ENCODE data around the gene ZNF304. TPM values are rescaled to one million over a fixed set of nuclear protein-coding genes. Genes with fewer than 3 reads are reported as not detected.

ZNF304 gene
- total and polyA plus RNA-seq, 2 of the 13 experiments (the other 11 are each of a cell fraction or from before 2014, with no cell fraction given), result 3.4 to 8.0 TPM

DNA sequence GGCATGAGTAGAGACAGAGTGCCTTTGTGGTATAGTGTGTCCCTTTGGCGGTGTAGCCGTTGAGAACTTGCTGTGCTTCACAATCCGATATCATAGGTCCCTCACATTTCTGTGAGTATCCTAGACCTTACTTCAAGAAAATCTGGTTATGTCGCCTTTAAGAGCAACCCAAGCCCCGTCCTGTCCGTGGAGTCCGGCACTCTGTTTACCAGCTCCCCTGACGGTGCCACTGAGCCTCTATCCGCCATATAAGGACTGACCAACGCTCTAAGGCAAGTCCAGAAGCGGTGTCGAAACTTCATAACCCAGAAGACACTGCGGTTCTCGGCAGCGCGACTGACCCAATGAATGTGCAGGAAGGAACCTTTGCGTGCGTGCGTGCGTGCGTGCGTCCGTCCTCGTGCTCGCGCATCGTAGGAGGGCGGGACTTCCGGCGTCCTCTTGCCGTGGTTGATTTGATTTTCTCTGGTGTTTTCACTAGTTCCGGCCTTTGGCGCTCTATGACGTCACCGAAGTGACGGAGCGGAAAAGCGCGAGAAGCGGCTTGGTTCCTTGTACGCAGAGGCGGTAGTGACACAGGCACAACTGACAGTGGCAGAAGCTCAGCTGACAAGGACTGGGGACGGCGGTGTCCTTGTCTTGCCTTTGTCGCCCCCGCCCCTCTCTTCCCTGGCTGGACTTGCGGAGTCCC lies 12.1 kb downstream of the ZNF304 start, which contains the start of the genes TRAPPC2B and ZNF547 (continued):
- TF ChIP-seq ISL2 (CRISPR knock-in tag; IDR thresholded peaks at IDR 0.05) (no peak; the same call in none of the 2 replicates), PRMT3 (CRISPR knock-in tag; IDR thresholded peaks at IDR 0.05; ENCODE audit: borderline replicate concordance, low read depth) (no peak), ZNF570 (CRISPR knock-in tag; IDR thresholded peaks at IDR 0.05; ENCODE audit: borderline replicate concordance) (no peak), ZSCAN25 (CRISPR knock-in tag; IDR thresholded peaks at IDR 0.05) (peak; percentile 58; the same call in 1 of the 2 replicates), ZFP82 (CRISPR knock-in tag; IDR thresholded peaks at IDR 0.05; ENCODE audit: borderline replicate concordance) (no peak), MED13 (CRISPR knock-in tag; IDR thresholded peaks at IDR 0.05) (no peak), ZNF644 (CRISPR knock-in tag; IDR thresholded peaks at IDR 0.05; ENCODE audit: low read depth) (peak; percentile 30; the same call in 1 of the 2 replicates), ZNF550 (CRISPR knock-in tag; IDR thresholded peaks at IDR 0.05; ENCODE audit: borderline replicate concordance) (no peak), ZSCAN22 (CRISPR knock-in tag; IDR thresholded peaks at IDR 0.05) (no peak), FOXC1 (CRISPR knock-in tag; IDR thresholded peaks at IDR 0.05; ENCODE audit: borderline replicate concordance) (peak; percentile 53; the same call in 1 of the 2 replicates), ZNF263 (CRISPR knock-in tag; IDR thresholded peaks at IDR 0.05) (no peak), KMT2B (CRISPR knock-in tag; IDR thresholded peaks at IDR 0.05) (peak; percentile 85), SKI (IDR thresholded peaks at IDR 0.05; ENCODE audit: partially characterized antibody) (no peak), SIN3B (IDR thresholded peaks at IDR 0.05; ENCODE audit: low read length) (no peak), CREB1 (IDR thresholded peaks at IDR 0.05) (peak; percentile 100), CREB1 (CRISPR knock-in tag; IDR thresholded peaks at IDR 0.05) (peak; percentile 98), FOSL1 (CRISPR knock-in tag; IDR thresholded peaks at IDR 0.05; ENCODE audit: borderline replicate concordance) (no peak)
- TF ChIP-seq, protein P1, sequence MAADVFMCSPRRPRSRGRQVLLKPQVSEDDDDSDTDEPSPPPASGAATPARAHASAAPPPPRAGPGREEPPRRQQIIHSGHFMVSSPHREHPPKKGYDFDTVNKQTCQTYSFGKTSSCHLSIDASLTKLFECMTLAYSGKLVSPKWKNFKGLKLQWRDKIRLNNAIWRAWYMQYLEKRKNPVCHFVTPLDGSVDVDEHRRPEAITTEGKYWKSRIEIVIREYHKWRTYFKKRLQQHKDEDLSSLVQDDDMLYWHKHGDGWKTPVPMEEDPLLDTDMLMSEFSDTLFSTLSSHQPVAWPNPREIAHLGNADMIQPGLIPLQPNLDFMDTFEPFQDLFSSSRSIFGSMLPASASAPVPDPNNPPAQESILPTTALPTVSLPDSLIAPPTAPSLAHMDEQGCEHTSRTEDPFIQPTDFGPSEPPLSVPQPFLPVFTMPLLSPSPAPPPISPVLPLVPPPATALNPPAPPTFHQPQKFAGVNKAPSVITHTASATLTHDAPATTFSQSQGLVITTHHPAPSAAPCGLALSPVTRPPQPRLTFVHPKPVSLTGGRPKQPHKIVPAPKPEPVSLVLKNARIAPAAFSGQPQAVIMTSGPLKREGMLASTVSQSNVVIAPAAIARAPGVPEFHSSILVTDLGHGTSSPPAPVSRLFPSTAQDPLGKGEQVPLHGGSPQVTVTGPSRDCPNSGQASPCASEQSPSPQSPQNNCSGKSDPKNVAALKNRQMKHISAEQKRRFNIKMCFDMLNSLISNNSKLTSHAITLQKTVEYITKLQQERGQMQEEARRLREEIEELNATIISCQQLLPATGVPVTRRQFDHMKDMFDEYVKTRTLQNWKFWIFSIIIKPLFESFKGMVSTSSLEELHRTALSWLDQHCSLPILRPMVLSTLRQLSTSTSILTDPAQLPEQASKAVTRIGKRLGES (CRISPR knock-in tag; IDR thresholded peaks at IDR 0.05; ENCODE audit: borderline replicate concordance), result no peak
- TF ChIP-seq, protein P2, sequence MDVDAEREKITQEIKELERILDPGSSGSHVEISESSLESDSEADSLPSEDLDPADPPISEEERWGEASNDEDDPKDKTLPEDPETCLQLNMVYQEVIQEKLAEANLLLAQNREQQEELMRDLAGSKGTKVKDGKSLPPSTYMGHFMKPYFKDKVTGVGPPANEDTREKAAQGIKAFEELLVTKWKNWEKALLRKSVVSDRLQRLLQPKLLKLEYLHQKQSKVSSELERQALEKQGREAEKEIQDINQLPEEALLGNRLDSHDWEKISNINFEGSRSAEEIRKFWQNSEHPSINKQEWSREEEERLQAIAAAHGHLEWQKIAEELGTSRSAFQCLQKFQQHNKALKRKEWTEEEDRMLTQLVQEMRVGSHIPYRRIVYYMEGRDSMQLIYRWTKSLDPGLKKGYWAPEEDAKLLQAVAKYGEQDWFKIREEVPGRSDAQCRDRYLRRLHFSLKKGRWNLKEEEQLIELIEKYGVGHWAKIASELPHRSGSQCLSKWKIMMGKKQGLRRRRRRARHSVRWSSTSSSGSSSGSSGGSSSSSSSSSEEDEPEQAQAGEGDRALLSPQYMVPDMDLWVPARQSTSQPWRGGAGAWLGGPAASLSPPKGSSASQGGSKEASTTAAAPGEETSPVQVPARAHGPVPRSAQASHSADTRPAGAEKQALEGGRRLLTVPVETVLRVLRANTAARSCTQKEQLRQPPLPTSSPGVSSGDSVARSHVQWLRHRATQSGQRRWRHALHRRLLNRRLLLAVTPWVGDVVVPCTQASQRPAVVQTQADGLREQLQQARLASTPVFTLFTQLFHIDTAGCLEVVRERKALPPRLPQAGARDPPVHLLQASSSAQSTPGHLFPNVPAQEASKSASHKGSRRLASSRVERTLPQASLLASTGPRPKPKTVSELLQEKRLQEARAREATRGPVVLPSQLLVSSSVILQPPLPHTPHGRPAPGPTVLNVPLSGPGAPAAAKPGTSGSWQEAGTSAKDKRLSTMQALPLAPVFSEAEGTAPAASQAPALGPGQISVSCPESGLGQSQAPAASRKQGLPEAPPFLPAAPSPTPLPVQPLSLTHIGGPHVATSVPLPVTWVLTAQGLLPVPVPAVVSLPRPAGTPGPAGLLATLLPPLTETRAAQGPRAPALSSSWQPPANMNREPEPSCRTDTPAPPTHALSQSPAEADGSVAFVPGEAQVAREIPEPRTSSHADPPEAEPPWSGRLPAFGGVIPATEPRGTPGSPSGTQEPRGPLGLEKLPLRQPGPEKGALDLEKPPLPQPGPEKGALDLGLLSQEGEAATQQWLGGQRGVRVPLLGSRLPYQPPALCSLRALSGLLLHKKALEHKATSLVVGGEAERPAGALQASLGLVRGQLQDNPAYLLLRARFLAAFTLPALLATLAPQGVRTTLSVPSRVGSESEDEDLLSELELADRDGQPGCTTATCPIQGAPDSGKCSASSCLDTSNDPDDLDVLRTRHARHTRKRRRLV (CRISPR knock-in tag; IDR thresholded peaks at IDR 0.05), result no peak
- TF ChIP-seq, protein P3, sequence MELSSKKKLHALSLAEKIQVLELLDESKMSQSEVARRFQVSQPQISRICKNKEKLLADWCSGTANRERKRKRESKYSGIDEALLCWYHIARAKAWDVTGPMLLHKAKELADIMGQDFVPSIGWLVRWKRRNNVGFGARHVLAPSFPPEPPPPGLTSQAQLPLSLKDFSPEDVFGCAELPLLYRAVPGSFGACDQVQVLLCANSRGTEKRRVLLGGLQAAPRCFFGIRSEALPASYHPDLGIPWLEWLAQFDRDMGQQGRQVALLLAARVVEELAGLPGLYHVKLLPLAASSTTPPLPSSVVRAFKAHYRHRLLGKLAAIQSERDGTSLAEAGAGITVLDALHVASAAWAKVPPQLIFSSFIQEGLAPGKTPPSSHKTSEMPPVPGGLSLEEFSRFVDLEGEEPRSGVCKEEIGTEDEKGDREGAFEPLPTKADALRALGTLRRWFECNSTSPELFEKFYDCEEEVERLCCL (CRISPR knock-in tag; IDR thresholded peaks at IDR 0.05; ENCODE audit: borderline replicate concordance), result no peak

Measured in HepG2 (cell line).